Effector memory CD4-positive, alpha-beta T cell (primary cell): ENCODE measurements around the gene SFXN2.

Experiments used
- DNase-seq, 3 donors: peaks; one replicate each; pipeline ENCODE4 v3.0.0-alpha.2; 2020
- H3K27ac ChIP-seq: 2 replicates; pipeline ENCODE4 v1.7.0; 2013; ENCODE audit warnings: mild to moderate bottlenecking, low read length, moderate library complexity; ENCODE audit not compliant: insufficient read depth, poor library complexity, severe bottlenecking
- H3K27me3 ChIP-seq: replicated peaks from 2 replicates; pipeline ENCODE4 v1.7.0; 2013; ENCODE audit warnings: mild to moderate bottlenecking, low read length; ENCODE audit not compliant: insufficient read depth, control insufficient read depth, poor library complexity, severe bottlenecking
- H3K36me3 ChIP-seq: 2 replicates; pipeline ENCODE4 v1.7.0; 2013; ENCODE audit warnings: mild to moderate bottlenecking, low read length, moderate library complexity; ENCODE audit not compliant: control insufficient read depth, insufficient read depth
- H3K4me1 ChIP-seq: 2 replicates; pipeline ENCODE4 v1.7.0; 2013; ENCODE audit warnings: low read length, mild to moderate bottlenecking; ENCODE audit not compliant: control insufficient read depth, insufficient read depth, poor library complexity, severe bottlenecking
- H3K4me3 ChIP-seq: 2 replicates; pipeline ENCODE4 v1.7.0; 2013; ENCODE audit warnings: low read length, low read depth, mild to moderate bottlenecking; ENCODE audit not compliant: insufficient read depth, poor library complexity, severe bottlenecking
- H3K9me3 ChIP-seq: 2 replicates; pipeline ENCODE4 v1.7.0; 2013; ENCODE audit warnings: mild to moderate bottlenecking, low read length, moderate library complexity; ENCODE audit not compliant: control insufficient read depth

The SFXN2 gene

GRCh38 chr10:102673819-102674511, 40.5 kb upstream of the SFXN2 start:
- Histone ChIP-seq H3K36me3 (no peaks in the 10 kb centered on the region), H3K4me1 (peaks cover 43% of the 10 kb centered on the region), H3K4me3 (peak overlapping the region; percentile 49), H3K9me3 (no peaks in the 10 kb centered on the region), H3K27ac (peak overlapping the region; percentile 82), H3K27me3 (no peaks in the 10 kb centered on the region)
- peak; percentile 54 to 68 (median 64) for DNase-seq

- no peaks in the 10 kb centered on the region for H3K9me3 ChIP-seq
- H3K4me1 ChIP-seq = peaks cover 41% of the 10 kb centered on the region
- no peaks in the 10 kb centered on the region for H3K27me3 ChIP-seq
- peak overlapping the region; percentile 49 for H3K4me3 ChIP-seq
- peak overlapping the region; percentile 82 for H3K27ac ChIP-seq
- H3K36me3 ChIP-seq = no peaks in the 10 kb centered on the region
- no peak for DNase-seq
Measured at GRCh38 chr10:102674566-102674965, 39.9 kb upstream of the SFXN2 start.

GRCh38 chr10:102675011-102675665, 39.3 kb upstream of the SFXN2 start:
- H3K27me3 ChIP-seq = no peaks in the 10 kb centered on the region
- H3K4me3 ChIP-seq = peak overlapping the region; percentile 49
- H3K27ac ChIP-seq = peak overlapping the region; percentile 82
- peaks cover 38% of the 10 kb centered on the region for H3K4me1 ChIP-seq
- DNase-seq = no peak
- H3K36me3 ChIP-seq = no peaks in the 10 kb centered on the region
- H3K9me3 ChIP-seq = no peaks in the 10 kb centered on the region

GRCh38 chr10:102675666-102676533, 38.5 kb upstream of the SFXN2 start:
- no peak overlapping the region for H3K4me3 ChIP-seq
- DNase-seq = no peak
- H3K27ac ChIP-seq = peak overlapping the region; percentile 82
- H3K27me3 ChIP-seq = no peaks in the 10 kb centered on the region
- peaks cover 38% of the 10 kb centered on the region for H3K4me1 ChIP-seq
- H3K9me3 ChIP-seq = no peaks in the 10 kb centered on the region
- H3K36me3 ChIP-seq = peaks cover 4% of the 10 kb centered on the region

GRCh38 chr10:102676534-102677315, 37.7 kb upstream of the SFXN2 start:
- peaks cover 38% of the 10 kb centered on the region for H3K4me1 ChIP-seq
- no peak overlapping the region for H3K4me3 ChIP-seq
- peaks cover 4% of the 10 kb centered on the region for H3K36me3 ChIP-seq
- H3K27me3 ChIP-seq = no peaks in the 10 kb centered on the region
- no peak for DNase-seq
- H3K9me3 ChIP-seq = no peaks in the 10 kb centered on the region
- peak overlapping the region; percentile 17 for H3K27ac ChIP-seq

GRCh38 chr10:102677331-102678067, 36.9 kb upstream of the SFXN2 start:
- no peaks in the 10 kb centered on the region for H3K9me3 ChIP-seq
- H3K27ac ChIP-seq = no peak overlapping the region
- no peaks in the 10 kb centered on the region for H3K27me3 ChIP-seq
- H3K36me3 ChIP-seq = peaks cover 4% of the 10 kb centered on the region
- DNase-seq = no peak
- H3K4me3 ChIP-seq = no peak overlapping the region
- peaks cover 38% of the 10 kb centered on the region for H3K4me1 ChIP-seq

GRCh38 chr10:102678068-102678400, 36.4 kb upstream of the SFXN2 start:
- H3K4me3 ChIP-seq = no peak overlapping the region
- H3K36me3 ChIP-seq = peaks cover 4% of the 10 kb centered on the region
- H3K4me1 ChIP-seq = peaks cover 38% of the 10 kb centered on the region
- H3K9me3 ChIP-seq = no peaks in the 10 kb centered on the region
- no peak for DNase-seq
- H3K27me3 ChIP-seq = no peaks in the 10 kb centered on the region
- no peak overlapping the region for H3K27ac ChIP-seq

GRCh38 chr10:102678842-102679289, 35.6 kb upstream of the SFXN2 start:
- H3K4me1 ChIP-seq = peaks cover 30% of the 10 kb centered on the region
- no peaks in the 10 kb centered on the region for H3K9me3 ChIP-seq
- H3K4me3 ChIP-seq = no peak overlapping the region
- peaks cover 4% of the 10 kb centered on the region for H3K36me3 ChIP-seq
- H3K27ac ChIP-seq = no peak overlapping the region
- H3K27me3 ChIP-seq = no peaks in the 10 kb centered on the region
- no peak for DNase-seq

GRCh38 chr10:102679596-102679995, 34.8 kb upstream of the SFXN2 start:
- Histone ChIP-seq H3K9me3 (no peaks in the 10 kb centered on the region), H3K4me3 (no peak overlapping the region), H3K27ac (no peak overlapping the region), H3K4me1 (peaks cover 22% of the 10 kb centered on the region), H3K36me3 (peaks cover 4% of the 10 kb centered on the region), H3K27me3 (no peaks in the 10 kb centered on the region)
- DNase-seq = no peak
